GM19438 (cell line): ENCODE data around the gene UNC13C.
A peak's percentile ranks its signal among the peaks of the same experiment; 100 is the strongest.

Experiments
- ATAC-seq: cut with Tn5 transposase; IDR thresholded peaks from one replicate; pipeline ENCODE4 v1.9.1; 2021; ENCODE audit warnings: low read depth; ENCODE audit not compliant: unreplicated experiment

Gene UNC13C

GRCh38 chr15:54605556-54605955, 627.3 kb downstream of the UNC13C start:
- no peak for ATAC-seq

- no peak for ATAC-seq
Observed at GRCh38 chr15:54608876-54609835, 630.9 kb downstream of the UNC13C start.

GRCh38 chr15:54618120-54618519, 639.9 kb downstream of the UNC13C start:
- ATAC-seq = no peak

GRCh38 chr15:54619180-54619579, 640.9 kb downstream of the UNC13C start:
- ATAC-seq = no peak

- no peak for ATAC-seq
Observed at GRCh38 chr15:54620916-54621315, 642.7 kb downstream of the UNC13C start.

GRCh38 chr15:54636147-54636546, 657.9 kb downstream of the UNC13C start:
- no peak for ATAC-seq

- ATAC-seq = no peak
Observed at GRCh38 chr15:54638666-54639065, 660.4 kb downstream of the UNC13C start.

- no peak for ATAC-seq
Observed at GRCh38 chr15:54640873-54641272, 662.6 kb downstream of the UNC13C start.

- no peak for ATAC-seq
Observed at GRCh38 chr15:54644796-54645195, 666.6 kb downstream of the UNC13C start.

GRCh38 chr15:54659646-54660045, 681.4 kb downstream of the UNC13C start:
- ATAC-seq = no peak

- ATAC-seq = no peak
Observed at GRCh38 chr15:54660356-54660755, 682.1 kb downstream of the UNC13C start.

- no peak for ATAC-seq
Observed at GRCh38 chr15:54675241-54675640, 697.0 kb downstream of the UNC13C start.

- peak; percentile 87 for ATAC-seq
Observed at GRCh38 chr15:54681584-54681983, 703.3 kb downstream of the UNC13C start.
